Keratinocyte (primary cell): ENCODE results near the gene MSMP. TPM values are rescaled to one million over a fixed set of nuclear protein-coding genes. Genes with fewer than 3 reads are reported as not detected.
A peak's percentile ranks its signal among the peaks of the same experiment; 100 is the strongest.

Source experiments
- DNase-seq: peaks from one replicate; pipeline ENCODE4 v3.0.0-alpha.2; 2011; ENCODE audit warnings: low read depth, missing footprints, low spot score
- FAIRE-seq: peaks from 2 replicates; lab custom pipeline; 2011; peaks lifted over from hg19 to GRCh38; lab: Jason Lieb, UNC
- H2AFZ ChIP-seq: 2 replicates; pipeline ENCODE4 v1.6.0; 2012; ENCODE audit warnings: low read length, control low read depth, inconsistent platforms; ENCODE audit not compliant: control insufficient read depth
- H3K27ac ChIP-seq: 2 replicates; pipeline ENCODE4 v1.5.1; 2011; ENCODE audit warnings: low read length; ENCODE audit not compliant: control insufficient read depth, insufficient read depth
- H3K27me3 ChIP-seq: 3 replicates; pipeline ENCODE4 v1.6.0; 2011; ENCODE audit warnings: low read length; ENCODE audit not compliant: control insufficient read depth, insufficient read depth; ENCODE audit errors: extremely low read depth
- H3K36me3 ChIP-seq, 2 experiments: 2 replicates in 1 of 2; 3 replicates in 1 of 2; pipeline ENCODE4 v1.5.1; 2011; ENCODE audit warnings: low read length in 2 of 2, mild to moderate bottlenecking in 1 of 2; ENCODE audit not compliant: control insufficient read depth in 2 of 2, insufficient read depth in 2 of 2; ENCODE audit errors: extremely low read depth in 1 of 2
- H3K4me1 ChIP-seq: 3 replicates; pipeline ENCODE4 v1.5.1; 2011; ENCODE audit warnings: low read length; ENCODE audit not compliant: control insufficient read depth, insufficient read depth; ENCODE audit errors: extremely low read depth
- H3K4me2 ChIP-seq: 3 replicates; pipeline ENCODE4 v1.6.0; 2011; ENCODE audit warnings: low read depth, low read length; ENCODE audit not compliant: control insufficient read depth, insufficient read depth; ENCODE audit errors: extremely low read depth
- H3K4me3 ChIP-seq, 3 experiments: fragments of 200-600 bp in 1 of 3; sonication (generic) in 1 of 3; 2 replicates in 2 of 3; 3 replicates in 1 of 3; pipeline ENCODE4 v1.5.1; 2011 to 2016; ENCODE audit warnings: low read length in 3 of 3, mild to moderate bottlenecking in 3 of 3, control low read depth in 2 of 3, inconsistent platforms in 1 of 3, low read depth in 1 of 3, mixed read lengths in 1 of 3, mixed run types in 1 of 3, moderate library complexity in 1 of 3; ENCODE audit not compliant: control insufficient read depth in 2 of 3, insufficient read depth in 2 of 3; ENCODE audit errors: extremely low read depth in 1 of 3
- H3K79me2 ChIP-seq: 2 replicates; pipeline ENCODE4 v1.6.0; 2012; ENCODE audit warnings: low read length; ENCODE audit not compliant: control insufficient read depth, insufficient read depth
- H3K9ac ChIP-seq: 3 replicates; pipeline ENCODE4 v1.6.0; 2011; ENCODE audit warnings: low read length; ENCODE audit not compliant: control insufficient read depth, insufficient read depth; ENCODE audit errors: extremely low read depth
- H3K9me1 ChIP-seq: 3 replicates; pipeline ENCODE4 v1.6.0; 2011; ENCODE audit warnings: low read length; ENCODE audit not compliant: control insufficient read depth, insufficient read depth; ENCODE audit errors: extremely low read depth
- H3K9me3 ChIP-seq: 2 replicates; pipeline ENCODE4 v1.5.1; 2012; ENCODE audit warnings: low read depth, low read length; ENCODE audit not compliant: control insufficient read depth
- H4K20me1 ChIP-seq: 3 replicates; pipeline ENCODE4 v1.6.0; 2011; ENCODE audit warnings: low read length; ENCODE audit not compliant: control insufficient read depth, insufficient read depth; ENCODE audit errors: extremely low read depth
- CTCF ChIP-seq, 3 experiments: IDR thresholded peaks in 1 of 3; conservative IDR thresholded peaks in 1 of 3; optimal IDR thresholded peaks in 1 of 3; 2 replicates in 2 of 3; 3 replicates in 1 of 3; pipeline versions ENCODE3 to v1.5.1; 2011; ENCODE audit warnings: low read length in 3 of 3, mild to moderate bottlenecking in 3 of 3, moderate library complexity in 2 of 3, control low read depth in 1 of 3, inconsistent platforms in 1 of 3; ENCODE audit not compliant: insufficient read depth in 2 of 3; ENCODE audit errors: extremely low read depth in 1 of 3
- EZH2 ChIP-seq: IDR thresholded peaks from one replicate; pipeline ENCODE4 v1.6.1; 2012; ENCODE audit warnings: inconsistent platforms, mild to moderate bottlenecking, low read length, moderate library complexity
- dilution Hi-C: fragments of 300-500 bp; cut with MboI; formaldehyde crosslinking; loops from one replicate; pipeline ENCODE4 v1.7.0; 2020; ENCODE audit warnings: low sequenced_read_pairs; ENCODE audit not compliant: extremely low pct_ligation_motif_present
- polyA plus RNA-seq, 5 experiments: library from polyadenylated mRNA; depleted of rRNA in 3 of 5; stranded (reverse) in 3 of 5; stranded (forward) in 1 of 5; unstranded in 1 of 5; fragments of >200 nt; gene quantifications; 1 replicate in 1 of 5; 2 replicates in 3 of 5; 3 replicates in 1 of 5; pipeline versions ENCODE4 v1.2.1 to v1.2.3, GENCODE V29; 2011 to 2012; ENCODE audit warnings: missing spikeins in 2 of 5, low read depth in 1 of 5, low replicate concordance in 1 of 5

MSMP gene
- polyA plus RNA-seq, 1 donor (not counting 4 experiments of a cell fraction or from before 2014, with no cell fraction given): not detected

GRCh38 chr9:35792024-35792813, 38.1 kb upstream of the MSMP start:
- Histone ChIP-seq H3K27me3 (no peaks in the 10 kb centered on the region), H3K4me3 (no peak overlapping the region), H3K4me2 (no peak overlapping the region), H3K36me3 (no peaks in the 10 kb centered on the region), H3K4me1 (peaks cover 9% of the 10 kb centered on the region), H2AFZ (no peak overlapping the region), H3K9me1 (no peaks in the 10 kb centered on the region), H3K9ac (no peak overlapping the region), H3K79me2 (no peaks in the 10 kb centered on the region), H3K9me3 (no peaks in the 10 kb centered on the region), H4K20me1 (no peaks in the 10 kb centered on the region), H3K27ac (no peak overlapping the region)
- FAIRE-seq: no peak
- dilution Hi-C loops: no loop called here
- TF ChIP-seq EZH2 (no peak), CTCF (optimal IDR thresholded peaks at IDR 0.05 in 1 of 3, IDR thresholded peaks at IDR 0.05 in 1 of 3, conservative IDR thresholded peaks at IDR 0.05 in 1 of 3; ENCODE audit: extremely low read depth in 1 of 3, insufficient read depth in 2 of 3, low read length in 3 of 3) (no peak)
- DNase-seq: no peak

- no peaks in the 10 kb centered on the region for H3K27me3 ChIP-seq
- no peak for TF ChIP-seq CTCF (optimal IDR thresholded peaks at IDR 0.05 in 1 of 3, IDR thresholded peaks at IDR 0.05 in 1 of 3, conservative IDR thresholded peaks at IDR 0.05 in 1 of 3; ENCODE audit: extremely low read depth in 1 of 3, insufficient read depth in 2 of 3, low read length in 3 of 3)
- no peak for TF ChIP-seq EZH2
- H3K9me1 ChIP-seq: no peaks in the 10 kb centered on the region
- DNase-seq (no peak), FAIRE-seq (no peak)
- H3K36me3 ChIP-seq: no peaks in the 10 kb centered on the region
- no peaks in the 10 kb centered on the region for H4K20me1 ChIP-seq
- H3K4me3 ChIP-seq: peak within 1 kb of the TSS in 2 of 3 experiments; percentile 15 to 33
- peak within 1 kb of the TSS; percentile 32 for H3K4me2 ChIP-seq
- dilution Hi-C loops: no loop called here
- no peaks in the 10 kb centered on the region for H3K79me2 ChIP-seq
- no peaks in the 10 kb centered on the region for H3K9me3 ChIP-seq
- H3K27ac ChIP-seq: no peak within 1 kb of the TSS
- H3K4me1 ChIP-seq: peaks cover 9% of the 10 kb centered on the region
- H3K9ac ChIP-seq: peak within 1 kb of the TSS; percentile 33
- H2AFZ ChIP-seq: peak within 1 kb of the TSS; percentile 56
Observed at GRCh38 chr9:35791297-35791921, 37.3 kb upstream of the MSMP start, which contains the start of gene NPR2. NPR2 (plus strand) TSS chr9:35791591; CDS start chr9:35792409, 818 bp downstream.
